Fibroblast of lung (primary cell): Measurements from ENCODE around the gene MLN. TPM values are rescaled to one million over a fixed set of nuclear protein-coding genes. Genes with fewer than 3 reads are reported as not detected.

Source experiments
- DNase-seq, 2 donors: peaks; one replicate each; pipeline versions ENCODE4 v3.0.0 to v3.0.0-alpha.2; 2010; ENCODE audit warnings: low read depth in 2 of 2
- H2AFZ ChIP-seq: 2 replicates; pipeline ENCODE4 v1.5.1; 2012; ENCODE audit warnings: low read length, control low read depth, inconsistent platforms
- H3K27ac ChIP-seq: 2 replicates; pipeline ENCODE4 v1.5.1; 2011; ENCODE audit warnings: low read length, control low read depth; ENCODE audit not compliant: insufficient read depth
- H3K27me3 ChIP-seq: 2 replicates; pipeline ENCODE4 v1.5.1; 2011; ENCODE audit warnings: mild to moderate bottlenecking, low read length; ENCODE audit not compliant: control insufficient read depth, insufficient read depth
- H3K36me3 ChIP-seq: 2 replicates; pipeline ENCODE4 v1.5.1; 2011; ENCODE audit warnings: low read length; ENCODE audit not compliant: control insufficient read depth, insufficient read depth
- H3K4me1 ChIP-seq: 2 replicates; pipeline ENCODE4 v1.5.1; 2011; ENCODE audit warnings: low read length; ENCODE audit not compliant: control insufficient read depth, insufficient read depth; ENCODE audit errors: extremely low read depth
- H3K4me2 ChIP-seq: 2 replicates; pipeline ENCODE4 v1.5.1; 2011; ENCODE audit warnings: low read length, control low read depth; ENCODE audit not compliant: insufficient read depth; ENCODE audit errors: extremely low read depth
- H3K4me3 ChIP-seq, 4 experiments: fragments of 200-600 bp in 1 of 4; sonication (generic) in 1 of 4; replicated peaks in 1 of 4; 2 replicates each; pipeline ENCODE4 v1.5.1; 2011 to 2016; ENCODE audit warnings: low read length in 4 of 4, low read depth in 3 of 4, mild to moderate bottlenecking in 3 of 4, control low read depth in 2 of 4, inconsistent platforms in 1 of 4, mixed read lengths in 1 of 4; ENCODE audit not compliant: insufficient read depth in 1 of 4; ENCODE audit errors: control extremely low read depth in 1 of 4
- H3K79me2 ChIP-seq: 2 replicates; pipeline ENCODE4 v1.5.1; 2012; ENCODE audit warnings: mild to moderate bottlenecking, low read length, inconsistent platforms; ENCODE audit not compliant: control insufficient read depth, insufficient read depth
- H3K9ac ChIP-seq: 2 replicates; pipeline ENCODE4 v1.5.1; 2011; ENCODE audit warnings: mild to moderate bottlenecking, low read length, control low read depth; ENCODE audit not compliant: insufficient read depth
- H3K9me3 ChIP-seq: 2 replicates; pipeline ENCODE4 v1.5.1; 2012; ENCODE audit warnings: low read depth, low read length; ENCODE audit not compliant: control insufficient read depth, insufficient read depth
- H4K20me1 ChIP-seq: 2 replicates; pipeline ENCODE4 v1.5.1; 2011; ENCODE audit warnings: low read length; ENCODE audit not compliant: control insufficient read depth, insufficient read depth; ENCODE audit errors: extremely low read depth
- EZH2 ChIP-seq: IDR thresholded peaks from 2 replicates; pipeline ENCODE4 v1.5.1; 2012; ENCODE audit warnings: low read length, control low read depth, mild to moderate bottlenecking; ENCODE audit errors: missing control alignments
- polyA plus RNA-seq, 2 donors: library from polyadenylated mRNA; depleted of rRNA in 1 of 2; stranded (reverse) in 1 of 2; unstranded in 1 of 2; fragments of >200 nt; gene quantifications; 2 replicates each; pipeline ENCODE4 v1.2.1, GENCODE V29; 2011 to 2012; ENCODE audit warnings: missing spikeins in 1 of 2
- total RNA-seq: library from RNA; depleted of rRNA; stranded (reverse); fragments of >200 nt; gene quantifications from 2 replicates; pipeline ENCODE4 v1.2.1, GENCODE V29; 2014
- TF ChIP-seq, protein P1 (sequence below), 2 donors: IDR thresholded peaks in 1 of 2; conservative IDR thresholded peaks in 1 of 2; 1 replicate in 1 of 2; 2 replicates in 1 of 2; pipeline ENCODE4 v1.5.1; 2011 to 2012; ENCODE audit warnings: low read length in 2 of 2, control low read depth in 1 of 2, inconsistent platforms in 1 of 2, low read depth in 1 of 2, mild to moderate bottlenecking in 1 of 2

MLN gene
- total and polyA plus RNA-seq, 2 donors (not counting 1 experiment from before 2014, with no cell fraction given): not detected

DNA sequence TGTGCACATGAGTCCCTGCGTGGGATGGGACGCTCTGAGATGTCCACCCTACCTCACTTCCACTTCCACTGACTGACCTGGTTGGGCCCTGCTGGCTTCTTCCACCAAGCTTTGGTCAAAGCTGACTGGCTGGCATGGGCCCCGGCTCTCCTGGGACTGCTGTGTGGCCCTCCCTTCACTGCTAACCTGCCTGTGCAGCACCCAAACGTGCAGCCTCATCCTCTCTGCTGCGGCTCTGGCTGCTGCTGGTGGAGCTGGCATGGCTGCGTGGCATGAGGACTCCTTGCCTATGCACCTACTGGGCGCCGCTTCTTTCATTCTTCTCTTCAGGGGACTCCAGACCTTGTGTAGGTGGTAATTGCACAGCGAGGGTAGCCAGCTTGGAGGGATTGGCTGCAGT is 38.4 kb downstream of the MLN start:
- TF ChIP-seq, protein P1, sequence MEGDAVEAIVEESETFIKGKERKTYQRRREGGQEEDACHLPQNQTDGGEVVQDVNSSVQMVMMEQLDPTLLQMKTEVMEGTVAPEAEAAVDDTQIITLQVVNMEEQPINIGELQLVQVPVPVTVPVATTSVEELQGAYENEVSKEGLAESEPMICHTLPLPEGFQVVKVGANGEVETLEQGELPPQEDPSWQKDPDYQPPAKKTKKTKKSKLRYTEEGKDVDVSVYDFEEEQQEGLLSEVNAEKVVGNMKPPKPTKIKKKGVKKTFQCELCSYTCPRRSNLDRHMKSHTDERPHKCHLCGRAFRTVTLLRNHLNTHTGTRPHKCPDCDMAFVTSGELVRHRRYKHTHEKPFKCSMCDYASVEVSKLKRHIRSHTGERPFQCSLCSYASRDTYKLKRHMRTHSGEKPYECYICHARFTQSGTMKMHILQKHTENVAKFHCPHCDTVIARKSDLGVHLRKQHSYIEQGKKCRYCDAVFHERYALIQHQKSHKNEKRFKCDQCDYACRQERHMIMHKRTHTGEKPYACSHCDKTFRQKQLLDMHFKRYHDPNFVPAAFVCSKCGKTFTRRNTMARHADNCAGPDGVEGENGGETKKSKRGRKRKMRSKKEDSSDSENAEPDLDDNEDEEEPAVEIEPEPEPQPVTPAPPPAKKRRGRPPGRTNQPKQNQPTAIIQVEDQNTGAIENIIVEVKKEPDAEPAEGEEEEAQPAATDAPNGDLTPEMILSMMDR (conservative IDR thresholded peaks at IDR 0.05 in 1 of 2, IDR thresholded peaks at IDR 0.05 in 1 of 2; ENCODE audit: low read depth in 1 of 2, low read length in 2 of 2): no peak
- no peak for TF ChIP-seq EZH2
- Histone ChIP-seq H3K4me3 (no peak overlapping the region), H3K27me3 (no peaks in the 10 kb centered on the region), H3K4me2 (no peak overlapping the region), H3K27ac (no peak overlapping the region), H3K79me2 (no peaks in the 10 kb centered on the region), H3K4me1 (peaks cover 9% of the 10 kb centered on the region), H4K20me1 (no peaks in the 10 kb centered on the region), H2AFZ (no peak overlapping the region), H3K9ac (no peak overlapping the region), H3K36me3 (no peaks in the 10 kb centered on the region), H3K9me3 (no peaks in the 10 kb centered on the region)
- DNase-seq: no peak

DNA sequence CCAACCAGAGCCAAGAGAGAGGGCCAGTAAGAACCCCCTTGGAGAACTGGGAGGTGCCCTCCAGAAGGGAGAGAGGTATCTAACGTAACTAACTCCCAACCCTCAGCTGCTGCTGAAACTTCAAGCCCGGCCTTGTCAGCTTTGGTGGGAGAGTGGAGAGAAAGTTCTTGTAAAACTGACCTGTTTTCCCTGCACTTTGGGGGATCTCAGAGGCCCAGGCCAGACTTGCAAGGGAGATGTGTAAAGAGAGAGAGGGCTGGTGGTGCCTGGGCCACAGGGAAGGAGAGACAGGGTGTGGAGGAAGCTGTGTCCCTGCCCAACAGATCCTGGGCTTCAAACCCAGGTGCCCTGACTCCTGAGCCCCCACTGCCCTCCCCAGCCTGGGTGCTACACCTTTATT is 39.8 kb downstream of the MLN start:
- no peak overlapping the region for H3K4me3 ChIP-seq
- peaks cover 2% of the 10 kb centered on the region for H3K4me1 ChIP-seq
- no peak for TF ChIP-seq EZH2
- TF ChIP-seq, protein P1 (conservative IDR thresholded peaks at IDR 0.05 in 1 of 2, IDR thresholded peaks at IDR 0.05 in 1 of 2; ENCODE audit: low read depth in 1 of 2, low read length in 2 of 2): no peak
- no peak overlapping the region for H3K9ac ChIP-seq
- H3K9me3 ChIP-seq: no peaks in the 10 kb centered on the region
- H4K20me1 ChIP-seq: no peaks in the 10 kb centered on the region
- H3K36me3 ChIP-seq: no peaks in the 10 kb centered on the region
- no peak overlapping the region for H3K27ac ChIP-seq
- H3K4me2 ChIP-seq: no peak overlapping the region
- no peak overlapping the region for H2AFZ ChIP-seq
- H3K27me3 ChIP-seq: no peaks in the 10 kb centered on the region
- DNase-seq: no peak
- H3K79me2 ChIP-seq: no peaks in the 10 kb centered on the region

DNA sequence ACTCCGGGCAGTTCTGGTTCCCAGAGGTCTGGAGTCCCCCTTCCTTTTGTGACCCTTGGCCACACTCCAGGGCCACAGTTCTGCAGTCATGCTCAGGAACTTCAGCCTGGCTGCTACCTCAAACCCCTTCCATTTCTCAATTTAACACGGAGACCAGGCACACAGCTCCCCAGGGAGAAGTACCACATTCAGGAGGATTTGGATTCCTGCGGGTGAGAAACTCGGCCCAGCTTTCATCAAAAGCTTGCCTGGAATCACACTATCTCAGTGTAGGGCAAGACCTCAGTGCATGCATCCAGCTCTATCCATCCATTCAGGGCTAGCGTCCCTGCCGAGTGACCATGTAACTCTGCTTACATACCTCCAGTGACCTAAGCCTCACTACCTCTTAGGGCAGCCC is 40.3 kb downstream of the MLN start:
- no peak for TF ChIP-seq EZH2
- TF ChIP-seq, protein P1 (conservative IDR thresholded peaks at IDR 0.05 in 1 of 2, IDR thresholded peaks at IDR 0.05 in 1 of 2; ENCODE audit: low read depth in 1 of 2, low read length in 2 of 2): no peak
- no peaks in the 10 kb centered on the region for H3K27me3 ChIP-seq
- DNase-seq: no peak
- H3K79me2 ChIP-seq: no peaks in the 10 kb centered on the region
- H3K9ac ChIP-seq: no peak overlapping the region
- H3K9me3 ChIP-seq: no peaks in the 10 kb centered on the region
- H3K36me3 ChIP-seq: no peaks in the 10 kb centered on the region
- H3K4me3 ChIP-seq: no peak overlapping the region
- H2AFZ ChIP-seq: no peak overlapping the region
- no peaks in the 10 kb centered on the region for H4K20me1 ChIP-seq
- no peak overlapping the region for H3K4me2 ChIP-seq
- no peaks in the 10 kb centered on the region for H3K4me1 ChIP-seq
- H3K27ac ChIP-seq: no peak overlapping the region
